ENCODE data around the gene CD63.
"Not testable (repeated sequence)": the region's sequence is repeated elsewhere in the genome, so short reads cannot be mapped to it uniquely, and the experiment has no call there.

The CD63 gene, protein sequence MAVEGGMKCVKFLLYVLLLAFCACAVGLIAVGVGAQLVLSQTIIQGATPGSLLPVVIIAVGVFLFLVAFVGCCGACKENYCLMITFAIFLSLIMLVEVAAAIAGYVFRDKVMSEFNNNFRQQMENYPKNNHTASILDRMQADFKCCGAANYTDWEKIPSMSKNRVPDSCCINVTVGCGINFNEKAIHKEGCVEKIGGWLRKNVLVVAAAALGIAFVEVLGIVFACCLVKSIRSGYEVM

GRCh38 chr12:55728939-55729818, at the start of gene CD63:
Gene CD63, minus strand, starts transcription at chr12:55729009. Its CDS starts 668 bp downstream, at chr12:55728341.
- DNase-seq = peak; percentile 42

- DNase-seq = no peak
Measured at GRCh38 chr12:55777856-55778255, 49.0 kb upstream of the CD63 start.

DNA sequence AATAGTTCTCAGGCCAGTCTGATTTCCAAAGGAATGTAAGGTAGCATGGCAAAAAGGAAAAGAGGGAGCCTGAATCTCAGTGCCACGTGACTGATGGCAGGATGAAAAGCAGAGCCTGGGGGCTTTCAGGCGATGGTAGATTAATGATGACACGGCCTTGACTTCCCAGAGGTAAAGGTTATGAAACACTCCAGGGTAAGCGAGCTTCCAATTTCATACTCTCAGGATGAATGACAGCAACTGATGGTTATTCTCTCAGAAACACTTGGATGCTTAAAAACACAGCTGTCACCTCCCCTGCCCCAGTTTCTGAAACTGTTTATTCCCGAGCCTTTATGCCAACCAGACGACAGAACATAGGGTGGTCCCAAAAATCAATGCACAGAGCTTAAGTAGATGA, 42.9 kb upstream of the CD63 start:
- no peak for DNase-seq

GRCh38 chr12:55767156-55767555, 38.3 kb upstream of the CD63 start:
- no peak for DNase-seq

GRCh38 chr12:55765736-55766290, 37.0 kb upstream of the CD63 start:
- DNase-seq = no peak

DNA sequence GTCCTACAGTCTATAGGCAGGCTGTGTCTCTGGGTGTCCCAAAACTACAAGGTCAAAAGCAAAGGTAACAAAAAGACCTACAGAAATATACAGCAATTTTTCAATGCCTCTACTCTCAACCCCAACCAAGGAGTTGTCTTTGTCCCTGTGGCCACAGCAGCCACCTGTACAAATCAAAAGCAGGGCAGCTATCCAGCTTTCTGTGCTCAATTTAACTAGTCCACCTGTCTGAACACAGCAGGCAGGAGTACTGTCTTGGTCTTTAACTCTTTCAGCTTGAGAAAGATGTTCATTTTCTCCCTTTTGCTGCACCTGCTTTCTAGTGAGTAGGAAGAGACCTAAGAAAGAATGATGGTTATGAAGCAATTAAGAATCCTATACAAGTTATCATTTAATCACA, 33.8 kb upstream of the CD63 start:
- DNase-seq = no peak

GRCh38 chr12:55760663-55761062, 31.9 kb upstream of the CD63 start:
- DNase-seq = no peak

DNA sequence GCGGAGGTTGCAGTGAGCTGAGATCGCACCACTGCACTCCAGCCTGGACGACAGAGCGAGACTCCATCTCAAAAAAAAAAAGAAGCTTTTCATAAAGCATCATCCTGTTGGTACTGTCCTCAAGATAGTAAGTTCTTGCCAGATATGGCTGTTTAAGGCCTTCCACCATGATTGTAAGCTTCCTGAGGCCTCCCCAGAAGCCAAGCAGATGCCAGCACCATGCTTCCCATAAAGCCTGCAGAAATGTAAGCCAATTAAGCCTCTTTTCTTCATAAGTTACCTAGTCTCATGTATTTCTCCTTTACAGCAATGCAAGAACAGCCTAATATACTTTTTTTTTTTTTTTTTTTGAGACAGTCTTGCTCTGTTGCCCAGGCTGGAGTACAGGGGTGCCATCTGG, 29.8 kb upstream of the CD63 start:
- not testable (repeated sequence) for DNase-seq

- no peak for DNase-seq
Measured at GRCh38 chr12:55757701-55758100, 28.9 kb upstream of the CD63 start.

DNA sequence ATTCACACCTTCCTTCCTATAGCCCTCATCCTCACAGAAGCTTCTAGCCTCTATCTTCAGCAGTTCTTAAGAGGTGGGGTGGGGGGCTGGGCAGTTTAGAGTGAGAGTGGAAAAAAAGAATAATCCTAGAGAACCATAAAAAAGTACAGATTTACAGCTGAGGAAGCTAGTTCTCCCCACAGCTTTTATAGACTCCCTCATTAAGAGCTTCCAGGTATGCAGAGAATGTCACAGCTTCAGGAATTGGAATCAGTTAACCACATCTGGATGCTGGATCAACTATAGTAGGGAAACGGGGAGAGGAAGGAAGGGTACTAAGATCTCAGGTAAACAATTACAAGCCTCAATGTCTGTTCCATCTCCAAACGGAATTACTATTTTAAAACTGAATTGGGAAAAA, 26.4 kb upstream of the CD63 start:
- no peak for DNase-seq

DNA sequence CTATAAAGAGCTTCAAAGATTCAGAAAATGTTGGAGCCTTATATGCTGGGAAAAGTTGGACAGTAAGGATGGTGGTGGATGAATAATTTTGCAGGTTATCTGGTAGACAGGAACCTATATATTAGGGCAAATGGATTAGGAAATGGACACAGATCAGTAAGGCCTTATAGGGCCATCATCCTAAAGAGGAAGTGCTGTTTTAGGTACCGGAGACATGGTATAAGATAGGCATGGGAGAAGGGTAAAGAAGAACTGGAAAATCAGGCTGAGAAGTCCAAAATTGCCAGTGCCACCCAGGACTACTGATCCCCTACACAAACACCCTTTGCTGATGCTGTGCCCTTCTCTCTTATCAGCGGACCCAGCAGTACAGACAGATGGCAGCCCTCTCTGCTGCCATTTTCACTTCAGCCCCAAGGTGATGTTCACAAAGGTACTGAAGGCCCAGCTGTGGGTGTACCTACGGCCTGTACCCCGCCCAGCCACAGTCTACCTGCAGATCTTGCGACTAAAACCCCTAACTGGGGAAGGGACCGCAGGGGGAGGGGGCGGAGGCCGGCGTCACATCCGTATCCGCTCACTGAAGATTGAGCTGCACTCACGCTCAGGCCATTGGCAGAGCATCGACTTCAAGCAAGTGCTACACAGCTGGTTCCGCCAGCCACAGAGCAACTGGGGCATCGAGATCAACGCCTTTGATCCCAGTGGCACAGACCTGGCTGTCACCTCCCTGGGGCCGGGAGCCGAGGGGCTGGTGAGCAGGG, 19.6 kb upstream of the CD63 start:
- no peak for DNase-seq

DNA sequence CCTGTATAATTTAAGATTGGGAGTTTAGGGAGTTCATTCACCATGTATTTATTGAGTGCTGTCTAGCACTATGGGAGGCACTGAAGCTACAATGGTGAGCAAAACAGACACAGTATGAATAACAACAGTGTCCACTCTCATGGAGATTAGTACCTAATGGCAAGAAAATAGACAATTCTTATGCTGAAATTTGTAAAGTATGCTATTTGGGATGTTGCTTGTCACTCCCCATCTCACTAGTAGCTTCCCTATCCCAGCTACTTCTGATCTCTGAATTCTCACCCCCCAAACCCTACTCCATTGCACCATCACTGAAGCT, 18.1 kb upstream of the CD63 start:
- no peak for DNase-seq

- DNase-seq = no peak
Measured at GRCh38 chr12:55746174-55746912, 17.5 kb upstream of the CD63 start.

DNA sequence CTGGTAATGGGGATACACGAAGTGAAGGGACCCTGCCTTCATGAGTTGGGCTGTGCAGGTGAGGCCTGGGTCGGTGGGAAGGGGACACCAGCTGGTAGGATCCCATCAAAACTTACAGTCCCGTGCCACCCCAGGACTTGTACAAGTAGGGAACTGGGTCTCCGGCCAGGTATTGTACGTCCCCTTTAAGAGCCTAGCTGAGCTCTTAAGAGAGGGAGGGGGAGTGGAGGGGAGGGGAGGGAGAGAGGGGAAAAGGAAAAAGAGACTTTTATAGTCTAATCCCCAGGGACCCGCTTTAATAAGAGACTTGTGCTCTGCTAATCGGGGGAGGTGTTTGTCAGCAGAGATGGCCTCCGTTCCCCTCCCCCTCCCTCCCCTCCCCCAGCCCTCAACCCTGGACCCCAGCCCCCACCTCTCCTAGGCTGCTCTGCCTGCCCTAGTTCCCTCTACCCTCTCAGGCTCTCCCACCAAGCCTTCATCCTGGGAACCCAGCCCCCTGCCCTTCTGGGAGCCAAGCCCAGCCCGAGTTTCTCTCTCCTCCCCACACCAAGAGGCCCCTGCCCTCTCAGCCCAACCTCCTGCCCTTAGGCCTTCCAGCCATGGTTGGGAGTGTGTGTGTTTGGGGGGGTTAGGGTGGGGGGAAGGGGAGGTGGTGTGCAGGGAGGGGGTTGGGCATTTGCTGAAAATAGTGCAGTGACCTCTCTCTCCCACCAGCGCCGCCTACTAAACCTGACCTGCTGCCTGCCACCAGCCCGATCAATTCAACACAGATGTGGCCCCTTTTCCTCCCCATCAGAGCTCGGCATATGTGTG, 16.8 kb upstream of the CD63 start:
- no peak for DNase-seq

DNA sequence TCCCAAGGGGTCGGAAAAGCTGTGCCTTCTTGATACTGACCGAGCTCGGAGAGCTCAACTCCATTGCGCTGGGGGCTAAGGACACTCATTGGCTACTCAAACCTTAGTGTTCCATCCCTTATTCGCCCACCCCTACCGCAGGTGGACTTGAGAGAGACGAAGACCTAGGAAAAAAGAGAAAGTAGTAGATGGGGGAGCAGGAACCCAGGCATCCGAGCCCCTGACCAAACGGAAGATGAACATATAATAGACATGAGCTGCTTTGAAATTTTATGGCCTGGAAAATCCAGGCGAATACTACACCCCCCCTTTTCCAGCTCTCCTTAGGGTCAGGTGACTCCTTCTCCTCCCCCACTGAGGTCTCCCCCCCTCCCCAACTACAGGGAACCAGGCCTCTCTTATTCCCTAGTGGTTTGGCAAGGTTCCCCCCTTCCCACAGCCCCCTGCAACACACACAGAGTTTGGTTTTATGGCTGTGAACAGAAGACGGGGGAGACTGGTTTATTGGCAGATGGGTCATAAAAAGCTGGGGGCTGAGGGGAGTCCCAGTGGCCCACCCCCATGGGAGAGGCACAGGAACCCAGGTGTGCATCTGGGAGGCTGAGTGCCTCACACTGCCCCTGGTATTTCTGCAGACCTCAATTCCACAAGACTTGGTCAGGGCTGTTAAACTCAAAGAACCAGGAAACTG, 15.7 kb upstream of the CD63 start:
- DNase-seq = no peak

GRCh38 chr12:55743406-55744339, 14.9 kb upstream of the CD63 start:
- DNase-seq = no peak

DNA sequence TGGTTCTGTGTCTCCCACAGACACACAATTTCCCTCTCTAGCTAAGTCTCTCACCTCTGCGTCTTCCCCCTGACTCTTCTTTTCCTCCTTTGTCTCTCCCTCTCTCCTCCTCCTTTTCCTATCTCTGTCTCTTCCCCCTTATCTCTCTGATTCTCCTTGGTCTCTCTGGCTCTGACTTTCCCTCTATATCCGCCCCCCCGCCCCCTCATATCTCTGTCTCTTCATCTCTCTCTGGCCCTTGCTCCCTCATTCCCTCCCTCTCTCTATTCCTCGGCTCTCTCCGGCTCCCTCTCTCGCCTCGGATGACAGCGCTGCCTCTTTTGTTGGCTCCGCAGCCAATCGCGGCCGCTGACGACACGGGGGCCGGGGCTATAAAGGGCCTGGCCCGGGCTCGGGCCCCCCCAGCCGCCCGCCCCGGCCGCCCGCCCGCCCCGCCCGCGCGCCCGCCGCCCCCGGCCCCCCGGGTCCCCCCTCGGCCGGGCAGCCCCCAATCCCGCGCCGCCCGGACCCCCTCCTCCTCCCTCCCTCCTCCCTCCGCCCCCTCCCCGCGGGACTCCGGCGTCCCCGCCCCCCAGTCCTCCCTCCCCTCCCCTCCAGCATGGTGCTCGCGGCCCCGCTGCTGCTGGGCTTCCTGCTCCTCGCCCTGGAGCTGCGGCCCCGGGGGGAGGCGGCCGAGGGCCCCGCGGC, 14.1 kb upstream of the CD63 start, which contains the start of gene GDF11:
Gene GDF11 (plus strand): TSS at position 404 of the 687 bp plus-strand sequence. CDS start 195 bp downstream, at position 599.
- DNase-seq = peak; percentile 31

- no peak for DNase-seq
Measured at GRCh38 chr12:55741931-55742680, 13.3 kb upstream of the CD63 start.

DNA sequence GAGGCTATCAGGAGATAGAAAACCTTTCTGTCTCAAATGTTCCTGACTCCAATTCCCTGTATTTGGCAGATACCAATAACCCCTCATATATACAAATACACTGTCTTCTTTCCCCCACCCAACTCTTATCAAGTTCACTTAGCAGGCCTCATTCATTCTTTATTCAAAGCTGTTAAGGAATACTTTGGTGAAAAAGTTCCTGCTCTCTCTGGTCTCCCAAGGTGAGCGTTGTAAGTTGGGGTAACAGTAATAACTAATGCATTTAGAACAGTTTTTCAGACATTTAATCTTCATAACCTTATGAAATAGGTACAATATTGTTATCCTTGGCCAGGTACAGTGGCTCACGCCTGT, 10.2 kb upstream of the CD63 start:
- no peak for DNase-seq

Data from NCI-H1105 (cell line).